HCT116 (cell line): ENCODE data around the gene MED1. TPM values are rescaled to one million over a fixed set of nuclear protein-coding genes. Genes with fewer than 3 reads are reported as not detected.

Source experiments
- ATAC-seq: fragments of 200-7000 bp; cut with Tn5 transposase; 2 replicates; pipeline ENCODE4 v1.9.1; 2020; ENCODE audit warnings: mild to moderate bottlenecking, moderate library complexity
- BruUV-seq: library from RNA; stranded (reverse); fragments of 400-500 nt; replicated peaks from 2 replicates; lab custom pipeline; 2021; lab: Mats Ljungman, UMichigan
- CTCF ChIA-PET: fragments of 300-600 bp; sonication (Branson Sonifier 250); formaldehyde crosslinking; loops from one replicate; lab custom pipeline; 2021; ENCODE audit warnings: antibody characterized with exemption; lab: Charles Lee
- POLR2A ChIA-PET: fragments of 300-600, 350-600 bp; sonication (Branson Sonifier 250); formaldehyde crosslinking; loops from one replicate; lab custom pipeline; 2021; ENCODE audit warnings: antibody characterized with exemption; lab: Charles Lee
- RAD21 ChIA-PET, 2 experiments: fragments of 300-600 bp; sonication (Branson Sonifier 250); formaldehyde crosslinking; loops; one replicate each; lab custom pipeline; 2023; ENCODE audit warnings: low total read pairs in 2 of 2; ENCODE audit not compliant: uncharacterized antibody in 2 of 2, unreplicated experiment in 2 of 2, low non-redundant PET in 1 of 2; lab: Charles Lee
- DNase-seq: peaks from one replicate; pipeline ENCODE4 v3.0.0-alpha.2; 2010; ENCODE audit warnings: low read depth, low spot score
- H2AFZ ChIP-seq: fragments of 200-600 bp; shearing (Covaris generic), sonication (generic); 2 replicates; pipeline ENCODE4 v1.6.1; 2017; ENCODE audit warnings: low read depth, mixed run types, mixed read lengths, antibody characterized with exemption, low read length; ENCODE audit not compliant: poor library complexity, severe bottlenecking
- H3K27ac ChIP-seq: 2 replicates; pipeline ENCODE4 v1.5.1; 2012; ENCODE audit warnings: low read depth, low read length
- H3K27me3 ChIP-seq: fragments of 200-600 bp; sonication (generic); 2 replicates; pipeline ENCODE4 v1.6.1; 2016; ENCODE audit warnings: mixed run types, low read length, mixed read lengths; ENCODE audit not compliant: insufficient read depth
- H3K36me3 ChIP-seq, 2 experiments: fragments of 200-500 bp in 1 of 2; fragments of 200-600 bp in 1 of 2; sonication (Bioruptor generic) in 1 of 2; sonication (generic) in 1 of 2; 2 replicates each; pipeline versions ENCODE4 v1.5.1 to v1.6.1; 2014 to 2016; ENCODE audit warnings: low read length in 2 of 2, inconsistent platforms in 1 of 2, mixed read lengths in 1 of 2, mixed run types in 1 of 2; ENCODE audit not compliant: insufficient read depth in 2 of 2, control insufficient read depth in 1 of 2
- H3K4me1 ChIP-seq, 2 experiments: fragments of 200-600 bp in 1 of 2; sonication (generic) in 1 of 2; 2 replicates each; pipeline versions ENCODE4 v1.5.1 to v1.6.1; 2012 to 2017; ENCODE audit warnings: low read length in 2 of 2, inconsistent platforms in 1 of 2, mild to moderate bottlenecking in 1 of 2, mixed read lengths in 1 of 2, mixed run types in 1 of 2, moderate library complexity in 1 of 2; ENCODE audit not compliant: insufficient read depth in 2 of 2, control insufficient read depth in 1 of 2
- H3K4me2 ChIP-seq: fragments of 200-600 bp; sonication (generic); 2 replicates; pipeline ENCODE4 v1.6.1; 2017; ENCODE audit warnings: mixed run types, low read length, mixed read lengths
- H3K4me3 ChIP-seq, 2 experiments: fragments of 200-600 bp in 1 of 2; sonication (generic) in 1 of 2; replicated peaks in 1 of 2; 2 replicates each; pipeline ENCODE4 v1.5.1; 2011 to 2016; ENCODE audit warnings: low read length in 2 of 2, control low read depth in 1 of 2, low read depth in 1 of 2, mild to moderate bottlenecking in 1 of 2, mixed read lengths in 1 of 2, mixed run types in 1 of 2
- H3K79me2 ChIP-seq: fragments of 200-600 bp; sonication (generic); 2 replicates; pipeline ENCODE4 v1.6.1; 2017; ENCODE audit warnings: mild to moderate bottlenecking, mixed run types, low read length, moderate library complexity, mixed read lengths; ENCODE audit not compliant: insufficient read depth
- H3K9ac ChIP-seq: fragments of 200-600 bp; sonication (generic); 2 replicates; pipeline ENCODE4 v1.6.1; 2016; ENCODE audit warnings: low read length, mixed read lengths
- H3K9me2 ChIP-seq: fragments of 200-600 bp; sonication (generic), shearing (Covaris generic); 2 replicates; pipeline ENCODE4 v1.6.1; 2017; ENCODE audit warnings: mixed run types, mild to moderate bottlenecking, moderate library complexity; ENCODE audit not compliant: insufficient read depth
- H3K9me3 ChIP-seq, 2 experiments: fragments of 200-500 bp in 1 of 2; fragments of 200-600 bp in 1 of 2; sonication (Bioruptor generic) in 1 of 2; sonication (generic) in 1 of 2; 2 replicates each; pipeline ENCODE4 v1.6.1; 2014 to 2017; ENCODE audit warnings: low read length in 2 of 2, mixed read lengths in 2 of 2, inconsistent platforms in 1 of 2, low read depth in 1 of 2, mild to moderate bottlenecking in 1 of 2, mixed run types in 1 of 2, moderate library complexity in 1 of 2; ENCODE audit not compliant: control insufficient read depth in 1 of 2, insufficient read depth in 1 of 2
- H4K20me1 ChIP-seq: fragments of 200-600 bp; sonication (generic), shearing (Covaris generic); 2 replicates; pipeline ENCODE4 v1.6.1; 2017; ENCODE audit warnings: mixed run types, mild to moderate bottlenecking, moderate library complexity; ENCODE audit not compliant: insufficient read depth
- CBX3 ChIP-seq: IDR thresholded peaks from 2 replicates; pipeline ENCODE4 v1.6.1; 2012; ENCODE audit warnings: low read depth
- CTCF ChIP-seq, 3 experiments: fragments of 200-600 bp in 1 of 3; sonication (generic) in 1 of 3; IDR thresholded peaks in 2 of 3; conservative IDR thresholded peaks in 1 of 3; 2 replicates each; pipeline ENCODE4 v1.5.1; 2012 to 2017; ENCODE audit warnings: low read depth in 2 of 3, low read length in 2 of 3, antibody characterized with exemption in 1 of 3, borderline replicate concordance in 1 of 3, control low read depth in 1 of 3, mild to moderate bottlenecking in 1 of 3, mixed read lengths in 1 of 3, mixed run types in 1 of 3, moderate library complexity in 1 of 3; ENCODE audit not compliant: insufficient read depth in 1 of 3
- EZH2phosphoT487 ChIP-seq: fragments of 200-600 bp; IDR thresholded peaks from 2 replicates; pipeline ENCODE4 v1.6.1; 2018; ENCODE audit warnings: antibody characterized with exemption, borderline replicate concordance
- FOSL1 ChIP-seq: IDR thresholded peaks from 2 replicates; pipeline ENCODE4 v1.6.1; 2012; ENCODE audit warnings: low read depth
- JUND ChIP-seq: IDR thresholded peaks from 2 replicates; pipeline ENCODE4 v1.6.1; 2012
- MAX ChIP-seq: IDR thresholded peaks from 2 replicates; pipeline ENCODE4 v1.6.1; 2012
- POLR2AphosphoS5 ChIP-seq: IDR thresholded peaks from 2 replicates; pipeline ENCODE4 v1.6.1; 2011; ENCODE audit warnings: mild to moderate bottlenecking, low read depth, low read length, moderate library complexity
- SP1 ChIP-seq: IDR thresholded peaks from 2 replicates; pipeline ENCODE4 v1.6.1; 2012; ENCODE audit warnings: low read depth
- SRF ChIP-seq: IDR thresholded peaks from 2 replicates; pipeline ENCODE4 v1.6.1; 2012; ENCODE audit warnings: low read depth
- YY1 ChIP-seq: IDR thresholded peaks from 2 replicates; pipeline ENCODE4 v1.6.1; 2011; ENCODE audit warnings: low read length, low read depth, moderate library complexity, mild to moderate bottlenecking; ENCODE audit not compliant: insufficient replicate concordance; ENCODE audit errors: extremely low read depth
- intact Hi-C: fragments of 100-400 bp; cut with micrococcal nuclease; formaldehyde crosslinking; loops from 2 replicates; pipeline ENCODE4 v1.10.0; 2022
- total RNA-seq: library from RNA; stranded (reverse); gene quantifications from one replicate; pipeline ENCODE4 v1.2.1, GENCODE V29; 2021; ENCODE audit not compliant: unreplicated experiment
- TF ChIP-seq, protein P1 (sequence below): IDR thresholded peaks from 2 replicates; pipeline ENCODE4 v1.6.1; 2012

MED1 gene
- total RNA-seq, 1 experiment from 2014 or later: 55.7 TPM

- H3K9me3 ChIP-seq: no peaks in the 10 kb centered on the region
- no peaks in the 10 kb centered on the region for H3K27me3 ChIP-seq
- no peak overlapping the region for H3K4me2 ChIP-seq
- H3K27ac ChIP-seq: no peak overlapping the region
- no TSS peak for BruUV-seq
- H3K79me2 ChIP-seq: no peaks in the 10 kb centered on the region
- no peaks in the 10 kb centered on the region for H3K36me3 ChIP-seq
- ChIA-PET POLR2A (no interaction called here), CTCF (no interaction called here), RAD21 (no interaction called here)
- H4K20me1 ChIP-seq: no peaks in the 10 kb centered on the region
- H3K9me2 ChIP-seq: no peaks in the 10 kb centered on the region
- H3K4me3 ChIP-seq: no peak overlapping the region
- no peaks in the 10 kb centered on the region for H3K4me1 ChIP-seq
- ATAC-seq: no peak
- no peak overlapping the region for H2AFZ ChIP-seq
- DNase-seq: no peak
- intact Hi-C loops: no loop called here
- no peak for TF ChIP-seq JUND
- TF ChIP-seq POLR2AphosphoS5: no peak
- TF ChIP-seq, protein P1, sequence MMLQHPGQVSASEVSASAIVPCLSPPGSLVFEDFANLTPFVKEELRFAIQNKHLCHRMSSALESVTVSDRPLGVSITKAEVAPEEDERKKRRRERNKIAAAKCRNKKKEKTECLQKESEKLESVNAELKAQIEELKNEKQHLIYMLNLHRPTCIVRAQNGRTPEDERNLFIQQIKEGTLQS: no peak
- no peak for TF ChIP-seq SRF
- no peak for TF ChIP-seq FOSL1
- no peak for TF ChIP-seq EZH2phosphoT487
- no peak for TF ChIP-seq CTCF (IDR thresholded peaks at IDR 0.05 in 2 of 3, conservative IDR thresholded peaks at IDR 0.05 in 1 of 3; ENCODE audit: borderline replicate concordance in 1 of 3, insufficient read depth in 1 of 3, low read depth in 2 of 3, low read length in 2 of 3)
- no peak for TF ChIP-seq SP1
- no peak overlapping the region for H3K9ac ChIP-seq
Measured at GRCh38 chr17:39357986-39358385, 93.1 kb downstream of the MED1 start.

DNA sequence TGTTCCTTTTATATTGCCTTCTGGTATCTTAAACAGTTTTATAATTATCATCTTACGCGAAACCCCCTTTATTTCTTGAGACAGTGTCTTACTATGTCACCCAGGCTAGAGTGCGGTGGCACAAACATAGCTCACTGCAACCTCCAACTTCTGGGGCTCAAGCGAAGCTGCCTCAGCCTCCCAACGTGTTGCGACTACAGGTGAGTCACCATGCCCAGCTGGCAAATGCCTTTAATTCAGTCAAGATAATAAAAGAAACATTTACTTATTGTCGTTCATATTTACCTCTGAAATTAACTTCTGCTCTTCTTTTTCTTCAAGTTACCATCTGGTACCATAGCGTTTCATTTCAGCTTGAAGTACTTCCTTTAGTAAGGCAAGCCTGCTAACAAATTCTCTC lies 93.6 kb downstream of the MED1 start:
- Histone ChIP-seq H3K79me2 (no peaks in the 10 kb centered on the region), H3K27ac (no peak overlapping the region), H3K36me3 (no peaks in the 10 kb centered on the region), H3K9me2 (no peaks in the 10 kb centered on the region)
- no peak for ATAC-seq
- no peak for TF ChIP-seq MAX
- no peak for TF ChIP-seq YY1
- no peak for TF ChIP-seq CBX3
- TF ChIP-seq, all 23 proteins: peak for 0
- ChIA-PET CTCF (no interaction called here), RAD21 (no interaction called here), POLR2A (no interaction called here)
- no peaks in the 10 kb centered on the region for H3K4me1 ChIP-seq
- no peak for DNase-seq
- no peaks in the 10 kb centered on the region for H4K20me1 ChIP-seq
- H3K9me3 ChIP-seq: no peaks in the 10 kb centered on the region
- H3K4me2 ChIP-seq: no peak overlapping the region
- H3K4me3 ChIP-seq: no peak overlapping the region
- H3K9ac ChIP-seq: no peak overlapping the region
- H2AFZ ChIP-seq: no peak overlapping the region
- no peaks in the 10 kb centered on the region for H3K27me3 ChIP-seq
- BruUV-seq: no TSS peak
- intact Hi-C loops: no loop called here
